ENCODE measurements around the gene CARS2. TPM values are rescaled to one million over a fixed set of nuclear protein-coding genes. Genes with fewer than 3 reads are reported as not detected.
A peak's percentile ranks its signal among the peaks of the same experiment; 100 is the strongest.

Gene CARS2
- total and polyA plus RNA-seq, 2 experiments from 2014 or later = 39.0 to 53.5 TPM

DNA sequence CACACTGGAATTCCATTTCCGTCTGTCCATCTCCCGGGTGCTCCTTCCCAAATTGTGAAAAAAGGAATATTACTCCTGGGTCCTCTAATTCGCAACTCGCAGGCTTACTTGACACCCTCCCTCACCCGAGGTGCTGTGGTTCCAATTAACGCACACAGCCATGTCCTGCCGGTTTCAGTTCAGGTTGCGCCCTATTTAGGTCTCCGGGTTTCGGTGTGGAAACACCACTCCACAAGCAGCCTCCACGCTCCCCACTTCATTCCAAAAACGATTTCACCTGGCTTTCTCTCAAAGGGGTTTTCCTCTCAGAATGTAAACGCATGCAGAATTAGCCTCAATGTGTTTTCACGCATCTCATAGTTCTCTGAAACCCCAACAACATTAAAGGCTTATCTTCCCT is 52.6 kb downstream of the CARS2 start:
- H3K4me3 ChIP-seq = no peak overlapping the region
- no peaks in the 10 kb centered on the region for H3K4me1 ChIP-seq (ENCODE audit: insufficient read depth)
- no peaks in the 10 kb centered on the region for H3F3A ChIP-seq (replicated peaks; ENCODE audit: low read depth)
- no peaks in the 10 kb centered on the region; the same call in 1 of the 2 replicates for H3K36me3 ChIP-seq (ENCODE audit: insufficient read depth)
- no peaks in the 10 kb centered on the region for H3K27me3 ChIP-seq (ENCODE audit: insufficient read depth)
- peaks cover 24% of the 10 kb centered on the region for H3K36me3 Mint-ChIP-seq (ENCODE audit: low read depth)
- H3K9me2 ChIP-seq (ENCODE audit: insufficient read depth) = no peaks in the 10 kb centered on the region
- peaks cover 6% of the 10 kb centered on the region for H3K9me3 Mint-ChIP-seq
- no peak for TF ChIP-seq EZH2phosphoT487 (IDR thresholded peaks at IDR 0.05; ENCODE audit: unreplicated experiment)
- no peak for TF ChIP-seq EZH2 (IDR thresholded peaks at IDR 0.05; ENCODE audit: low read depth, unreplicated experiment)
- TF ChIP-seq, protein P1, sequence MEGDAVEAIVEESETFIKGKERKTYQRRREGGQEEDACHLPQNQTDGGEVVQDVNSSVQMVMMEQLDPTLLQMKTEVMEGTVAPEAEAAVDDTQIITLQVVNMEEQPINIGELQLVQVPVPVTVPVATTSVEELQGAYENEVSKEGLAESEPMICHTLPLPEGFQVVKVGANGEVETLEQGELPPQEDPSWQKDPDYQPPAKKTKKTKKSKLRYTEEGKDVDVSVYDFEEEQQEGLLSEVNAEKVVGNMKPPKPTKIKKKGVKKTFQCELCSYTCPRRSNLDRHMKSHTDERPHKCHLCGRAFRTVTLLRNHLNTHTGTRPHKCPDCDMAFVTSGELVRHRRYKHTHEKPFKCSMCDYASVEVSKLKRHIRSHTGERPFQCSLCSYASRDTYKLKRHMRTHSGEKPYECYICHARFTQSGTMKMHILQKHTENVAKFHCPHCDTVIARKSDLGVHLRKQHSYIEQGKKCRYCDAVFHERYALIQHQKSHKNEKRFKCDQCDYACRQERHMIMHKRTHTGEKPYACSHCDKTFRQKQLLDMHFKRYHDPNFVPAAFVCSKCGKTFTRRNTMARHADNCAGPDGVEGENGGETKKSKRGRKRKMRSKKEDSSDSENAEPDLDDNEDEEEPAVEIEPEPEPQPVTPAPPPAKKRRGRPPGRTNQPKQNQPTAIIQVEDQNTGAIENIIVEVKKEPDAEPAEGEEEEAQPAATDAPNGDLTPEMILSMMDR (conservative IDR thresholded peaks at IDR 0.05; ENCODE audit: low read depth in 2 of 2) = no peak
- no peak for TF ChIP-seq JUNB (IDR thresholded peaks at IDR 0.05; ENCODE audit: unreplicated experiment)
- TF ChIP-seq, protein P2, sequence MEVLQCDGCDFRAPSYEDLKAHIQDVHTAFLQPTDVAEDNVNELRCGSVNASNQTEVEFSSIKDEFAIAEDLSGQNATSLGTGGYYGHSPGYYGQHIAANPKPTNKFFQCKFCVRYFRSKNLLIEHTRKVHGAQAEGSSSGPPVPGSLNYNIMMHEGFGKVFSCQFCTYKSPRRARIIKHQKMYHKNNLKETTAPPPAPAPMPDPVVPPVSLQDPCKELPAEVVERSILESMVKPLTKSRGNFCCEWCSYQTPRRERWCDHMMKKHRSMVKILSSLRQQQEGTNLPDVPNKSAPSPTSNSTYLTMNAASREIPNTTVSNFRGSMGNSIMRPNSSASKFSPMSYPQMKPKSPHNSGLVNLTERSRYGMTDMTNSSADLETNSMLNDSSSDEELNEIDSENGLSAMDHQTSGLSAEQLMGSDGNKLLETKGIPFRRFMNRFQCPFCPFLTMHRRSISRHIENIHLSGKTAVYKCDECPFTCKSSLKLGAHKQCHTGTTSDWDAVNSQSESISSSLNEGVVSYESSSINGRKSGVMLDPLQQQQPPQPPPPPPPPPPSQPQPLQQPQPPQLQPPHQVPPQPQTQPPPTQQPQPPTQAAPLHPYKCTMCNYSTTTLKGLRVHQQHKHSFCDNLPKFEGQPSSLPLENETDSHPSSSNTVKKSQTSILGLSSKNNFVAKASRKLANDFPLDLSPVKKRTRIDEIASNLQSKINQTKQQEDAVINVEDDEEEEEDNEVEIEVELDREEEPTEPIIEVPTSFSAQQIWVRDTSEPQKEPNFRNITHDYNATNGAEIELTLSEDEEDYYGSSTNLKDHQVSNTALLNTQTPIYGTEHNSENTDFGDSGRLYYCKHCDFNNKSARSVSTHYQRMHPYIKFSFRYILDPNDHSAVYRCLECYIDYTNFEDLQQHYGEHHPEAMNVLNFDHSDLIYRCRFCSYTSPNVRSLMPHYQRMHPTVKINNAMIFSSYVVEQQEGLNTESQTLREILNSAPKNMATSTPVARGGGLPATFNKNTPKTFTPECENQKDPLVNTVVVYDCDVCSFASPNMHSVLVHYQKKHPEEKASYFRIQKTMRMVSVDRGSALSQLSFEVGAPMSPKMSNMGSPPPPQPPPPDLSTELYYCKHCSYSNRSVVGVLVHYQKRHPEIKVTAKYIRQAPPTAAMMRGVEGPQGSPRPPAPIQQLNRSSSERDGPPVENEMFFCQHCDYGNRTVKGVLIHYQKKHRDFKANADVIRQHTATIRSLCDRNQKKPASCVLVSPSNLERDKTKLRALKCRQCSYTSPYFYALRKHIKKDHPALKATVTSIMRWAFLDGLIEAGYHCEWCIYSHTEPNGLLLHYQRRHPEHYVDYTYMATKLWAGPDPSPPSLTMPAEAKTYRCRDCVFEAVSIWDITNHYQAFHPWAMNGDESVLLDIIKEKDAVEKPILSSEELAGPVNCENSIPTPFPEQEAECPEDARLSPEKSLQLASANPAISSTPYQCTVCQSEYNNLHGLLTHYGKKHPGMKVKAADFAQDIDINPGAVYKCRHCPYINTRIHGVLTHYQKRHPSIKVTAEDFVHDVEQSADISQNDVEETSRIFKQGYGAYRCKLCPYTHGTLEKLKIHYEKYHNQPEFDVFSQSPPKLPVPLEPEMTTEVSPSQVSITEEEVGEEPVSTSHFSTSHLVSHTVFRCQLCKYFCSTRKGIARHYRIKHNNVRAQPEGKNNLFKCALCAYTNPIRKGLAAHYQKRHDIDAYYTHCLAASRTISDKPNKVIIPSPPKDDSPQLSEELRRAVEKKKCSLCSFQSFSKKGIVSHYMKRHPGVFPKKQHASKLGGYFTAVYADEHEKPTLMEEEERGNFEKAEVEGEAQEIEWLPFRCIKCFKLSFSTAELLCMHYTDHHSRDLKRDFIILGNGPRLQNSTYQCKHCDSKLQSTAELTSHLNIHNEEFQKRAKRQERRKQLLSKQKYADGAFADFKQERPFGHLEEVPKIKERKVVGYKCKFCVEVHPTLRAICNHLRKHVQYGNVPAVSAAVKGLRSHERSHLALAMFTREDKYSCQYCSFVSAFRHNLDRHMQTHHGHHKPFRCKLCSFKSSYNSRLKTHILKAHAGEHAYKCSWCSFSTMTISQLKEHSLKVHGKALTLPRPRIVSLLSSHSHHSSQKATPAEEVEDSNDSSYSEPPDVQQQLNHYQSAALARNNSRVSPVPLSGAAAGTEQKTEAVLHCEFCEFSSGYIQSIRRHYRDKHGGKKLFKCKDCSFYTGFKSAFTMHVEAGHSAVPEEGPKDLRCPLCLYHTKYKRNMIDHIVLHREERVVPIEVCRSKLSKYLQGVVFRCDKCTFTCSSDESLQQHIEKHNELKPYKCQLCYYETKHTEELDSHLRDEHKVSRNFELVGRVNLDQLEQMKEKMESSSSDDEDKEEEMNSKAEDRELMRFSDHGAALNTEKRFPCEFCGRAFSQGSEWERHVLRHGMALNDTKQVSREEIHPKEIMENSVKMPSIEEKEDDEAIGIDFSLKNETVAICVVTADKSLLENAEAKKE (CRISPR knock-in tag; IDR thresholded peaks at IDR 0.05) = no peak
- TF ChIP-seq ZNF331 (CRISPR knock-in tag; IDR thresholded peaks at IDR 0.05; ENCODE audit: low read depth) = no peak
- TF ChIP-seq, protein P3, sequence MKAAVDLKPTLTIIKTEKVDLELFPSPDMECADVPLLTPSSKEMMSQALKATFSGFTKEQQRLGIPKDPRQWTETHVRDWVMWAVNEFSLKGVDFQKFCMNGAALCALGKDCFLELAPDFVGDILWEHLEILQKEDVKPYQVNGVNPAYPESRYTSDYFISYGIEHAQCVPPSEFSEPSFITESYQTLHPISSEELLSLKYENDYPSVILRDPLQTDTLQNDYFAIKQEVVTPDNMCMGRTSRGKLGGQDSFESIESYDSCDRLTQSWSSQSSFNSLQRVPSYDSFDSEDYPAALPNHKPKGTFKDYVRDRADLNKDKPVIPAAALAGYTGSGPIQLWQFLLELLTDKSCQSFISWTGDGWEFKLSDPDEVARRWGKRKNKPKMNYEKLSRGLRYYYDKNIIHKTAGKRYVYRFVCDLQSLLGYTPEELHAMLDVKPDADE (IDR thresholded peaks at IDR 0.05) = no peak
- H3K4me1 Mint-ChIP-seq = peaks cover 13% of the 10 kb centered on the region
- peak overlapping the region; percentile 86; the same call in 1 of the 2 replicates for H3K27ac Mint-ChIP-seq
- peaks cover 3% of the 10 kb centered on the region; the same call in 1 of the 2 replicates for H4K20me1 ChIP-seq (replicated peaks; ENCODE audit: insufficient read depth)
- ATAC-seq (no peak), DNase-seq (ENCODE audit: low spot score) (no peak)
- H3K4me2 ChIP-seq = no peak overlapping the region
- peaks cover 7% of the 10 kb centered on the region for H3K27me3 Mint-ChIP-seq (ENCODE audit: insufficient read depth, low read depth, poor library complexity)
- no peak overlapping the region for H3K4me3 Mint-ChIP-seq
- no peaks in the 10 kb centered on the region for H3K79me2 ChIP-seq (replicated peaks; ENCODE audit: insufficient read depth)
- no peak overlapping the region for H2AFZ ChIP-seq
- H3K27ac ChIP-seq (ENCODE audit: low read depth) = no peak overlapping the region

Measured in GM23338 (cell line).